ENCODE results near the gene ATP5ME.
"Not testable (repeated sequence)": the region's sequence is repeated elsewhere in the genome, so short reads cannot be mapped to it uniquely, and the experiment has no call there.

Gene ATP5ME

GRCh38 chr4:668219-668618 lies 5.9 kb downstream of the ATP5ME start:
- DNase-seq (ENCODE audit: low spot score), result not testable (repeated sequence)

GRCh38 chr4:667545-667925 lies 6.5 kb downstream of the ATP5ME start:
- DNase-seq (ENCODE audit: low spot score), result no peak

- no peak for DNase-seq (ENCODE audit: low spot score)
Observed at GRCh38 chr4:666822-667544, 7.1 kb downstream of the ATP5ME start.

- no peak for DNase-seq (ENCODE audit: low spot score)
Observed at GRCh38 chr4:666436-666810, 7.7 kb downstream of the ATP5ME start.

- DNase-seq (ENCODE audit: low spot score), result no peak
Observed at GRCh38 chr4:665751-666435, 8.2 kb downstream of the ATP5ME start.

- DNase-seq (ENCODE audit: low spot score), result no peak
Observed at GRCh38 chr4:665381-665750, 8.7 kb downstream of the ATP5ME start.

- DNase-seq (ENCODE audit: low spot score), result no peak
Observed at GRCh38 chr4:664713-665231, 9.3 kb downstream of the ATP5ME start.

GRCh38 chr4:663438-664428 lies 10.3 kb downstream of the ATP5ME start:
- no peak for DNase-seq (ENCODE audit: low spot score)

- no peak for DNase-seq (ENCODE audit: low spot score)
Observed at GRCh38 chr4:663046-663437, 11.0 kb downstream of the ATP5ME start.

GRCh38 chr4:661881-662761 lies 12.0 kb downstream of the ATP5ME start:
- DNase-seq (ENCODE audit: low spot score), result no peak

- no peak for DNase-seq (ENCODE audit: low spot score)
Observed at GRCh38 chr4:661231-661630, 12.8 kb downstream of the ATP5ME start.

- DNase-seq (ENCODE audit: low spot score), result no peak
Observed at GRCh38 chr4:660401-660800, 13.7 kb downstream of the ATP5ME start.

- no peak for DNase-seq (ENCODE audit: low spot score)
Observed at GRCh38 chr4:659851-660250, 14.2 kb downstream of the ATP5ME start.

GRCh38 chr4:658681-659667 lies 15.1 kb downstream of the ATP5ME start:
- no peak for DNase-seq (ENCODE audit: low spot score)

- DNase-seq (ENCODE audit: low spot score), result no peak
Observed at GRCh38 chr4:657834-658667, 16.0 kb downstream of the ATP5ME start.

- DNase-seq (ENCODE audit: low spot score), result no peak
Observed at GRCh38 chr4:657338-657833, 16.7 kb downstream of the ATP5ME start.

GRCh38 chr4:656436-657337 lies 17.4 kb downstream of the ATP5ME start:
- DNase-seq (ENCODE audit: low spot score), result no peak

All from RKO (cell line).